HuH-7.5 (cell line): ENCODE data around the gene MYDGF.
A peak's percentile ranks its signal among the peaks of the same experiment; 100 is the strongest.

Source experiments
- DNase-seq: peaks from one replicate; pipeline ENCODE4 v3.0.0; 2011; ENCODE audit warnings: low spot score

The MYDGF gene

GRCh38 chr19:4675346-4675745, 5.2 kb upstream of the MYDGF start:
- no peak for DNase-seq

GRCh38 chr19:4673726-4674125, 3.6 kb upstream of the MYDGF start:
- DNase-seq: no peak

- DNase-seq: no peak
These were observed 3.1 kb upstream of the MYDGF start for GRCh38 chr19:4673216-4673615.

- no peak for DNase-seq
These were observed 1.2 kb upstream of the MYDGF start for GRCh38 chr19:4671185-4671851.

- no peak for DNase-seq
These were observed 5.5 kb downstream of the MYDGF start for GRCh38 chr19:4664642-4665041.

GRCh38 chr19:4662812-4663211, 7.3 kb downstream of the MYDGF start:
- DNase-seq: no peak

- no peak for DNase-seq
These were observed 8.0 kb downstream of the MYDGF start for GRCh38 chr19:4662020-4662695.

GRCh38 chr19:4660993-4661392, 9.1 kb downstream of the MYDGF start:
- DNase-seq: no peak

- DNase-seq: peak; percentile 79
These were observed 9.9 kb downstream of the MYDGF start for GRCh38 chr19:4660181-4660791.

- no peak for DNase-seq
These were observed 12.3 kb downstream of the MYDGF start for GRCh38 chr19:4657835-4658234.

GRCh38 chr19:4657262-4657661, 12.9 kb downstream of the MYDGF start:
- no peak for DNase-seq

GRCh38 chr19:4656102-4656501, 14.0 kb downstream of the MYDGF start:
- no peak for DNase-seq

GRCh38 chr19:4654437-4655361, 15.4 kb downstream of the MYDGF start:
- DNase-seq: peak; percentile 77

GRCh38 chr19:4653793-4654436, 16.2 kb downstream of the MYDGF start:
- no peak for DNase-seq

GRCh38 chr19:4652075-4652474, 18.1 kb downstream of the MYDGF start:
- no peak for DNase-seq

- no peak for DNase-seq
These were observed 20.0 kb downstream of the MYDGF start for GRCh38 chr19:4650159-4650558.

- no peak for DNase-seq
These were observed 20.6 kb downstream of the MYDGF start for GRCh38 chr19:4649392-4650047.

- DNase-seq: no peak
These were observed 22.2 kb downstream of the MYDGF start for GRCh38 chr19:4647676-4648644.

- no peak for DNase-seq
These were observed 24.4 kb downstream of the MYDGF start for GRCh38 chr19:4645718-4646117.

- DNase-seq: no peak
These were observed 27.5 kb downstream of the MYDGF start for GRCh38 chr19:4642625-4643024.
